T-helper 2 cell treated with Interferon-gamma antibody and Interleukin-4, amounts not matched to agents 5 μg/mL and 100 μg/mL, for 36 hours (primary cell): ENCODE measurements around the gene STAB2.
"Not testable (repeated sequence)": the region's sequence is repeated elsewhere in the genome, so short reads cannot be mapped to it uniquely, and the experiment has no call there.

Experiments used
- DNase-seq: peaks from one replicate; pipeline ENCODE4 v3.0.0; 2021; ENCODE audit warnings: low spot score
- H3K27ac Mint-ChIP-seq: one replicate; pipeline ENCODE4 v1.8.0; 2021; ENCODE audit warnings: mild to moderate bottlenecking, mixed read lengths
- H3K27me3 Mint-ChIP-seq: one replicate; pipeline ENCODE4 v1.8.0; 2021; ENCODE audit warnings: low read depth, mixed read lengths
- H3K36me3 Mint-ChIP-seq: one replicate; pipeline ENCODE4 v1.8.0; 2021; ENCODE audit warnings: low read depth, mixed read lengths
- H3K4me1 Mint-ChIP-seq: one replicate; pipeline ENCODE4 v1.8.0; 2021; ENCODE audit warnings: low read depth, mixed read lengths
- H3K4me3 Mint-ChIP-seq: one replicate; pipeline ENCODE4 v1.8.0; 2022; ENCODE audit warnings: mild to moderate bottlenecking, moderate library complexity, mixed read lengths
- H3K9me3 Mint-ChIP-seq: one replicate; pipeline ENCODE4 v1.8.0; 2021; ENCODE audit warnings: mixed read lengths

The STAB2 gene

DNA sequence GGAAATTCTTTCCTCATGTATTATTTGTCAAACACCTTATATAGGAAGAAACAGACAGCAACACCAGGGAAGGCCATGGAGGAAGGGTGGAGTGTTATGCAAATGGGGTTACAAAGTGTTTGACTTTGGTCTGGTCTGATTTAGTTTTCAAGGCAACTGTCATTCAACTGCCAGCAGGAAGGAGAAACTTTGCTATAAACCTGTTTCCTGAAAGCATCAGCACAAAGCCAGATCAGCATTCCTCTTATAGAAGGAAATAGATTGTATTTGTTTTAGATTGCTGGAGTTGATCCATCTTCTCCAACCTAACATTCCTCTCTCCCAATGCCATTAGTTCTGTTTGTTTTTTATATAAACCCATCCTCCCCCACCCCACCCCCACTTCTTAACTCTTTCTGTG, 65.7 kb downstream of the STAB2 start:
- Mint-ChIP-seq H3K4me3 (no peak overlapping the region), H3K27ac (no peak overlapping the region), H3K36me3 (no peaks in the 10 kb centered on the region), H3K27me3 (peaks cover 4% of the 10 kb centered on the region), H3K9me3 (no peaks in the 10 kb centered on the region), H3K4me1 (no peaks in the 10 kb centered on the region)
- DNase-seq: no peak

DNA sequence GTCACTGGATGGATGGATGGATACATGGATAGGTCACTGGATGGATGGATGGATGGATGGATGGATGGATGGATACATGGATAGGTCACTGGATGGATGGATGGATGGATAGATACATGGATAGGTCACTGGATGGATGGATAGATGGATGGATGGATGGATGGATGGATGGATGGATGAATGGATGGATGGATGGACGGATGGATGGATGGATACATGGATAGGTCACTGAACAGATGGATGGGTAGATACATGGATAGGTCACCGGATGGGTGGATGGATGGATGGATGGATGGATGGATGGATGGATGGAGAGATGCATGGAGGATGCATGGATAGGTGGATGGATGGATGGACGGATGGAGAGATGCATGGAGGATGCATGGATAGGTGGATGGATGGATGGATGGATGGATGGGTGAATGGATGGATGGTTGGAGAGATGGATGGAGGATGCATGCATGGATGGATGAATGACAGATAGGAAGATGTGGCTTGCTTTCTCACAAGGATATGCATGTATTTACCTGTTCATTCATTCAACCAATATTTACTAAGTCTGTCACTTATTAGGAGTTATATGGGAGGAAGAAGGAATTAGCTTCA, 66.6 kb downstream of the STAB2 start:
- H3K9me3 Mint-ChIP-seq, H3K27me3 Mint-ChIP-seq, H3K36me3 Mint-ChIP-seq, H3K4me1 Mint-ChIP-seq, H3K27ac Mint-ChIP-seq, DNase-seq, H3K4me3 Mint-ChIP-seq: not testable (repeated sequence)

DNA sequence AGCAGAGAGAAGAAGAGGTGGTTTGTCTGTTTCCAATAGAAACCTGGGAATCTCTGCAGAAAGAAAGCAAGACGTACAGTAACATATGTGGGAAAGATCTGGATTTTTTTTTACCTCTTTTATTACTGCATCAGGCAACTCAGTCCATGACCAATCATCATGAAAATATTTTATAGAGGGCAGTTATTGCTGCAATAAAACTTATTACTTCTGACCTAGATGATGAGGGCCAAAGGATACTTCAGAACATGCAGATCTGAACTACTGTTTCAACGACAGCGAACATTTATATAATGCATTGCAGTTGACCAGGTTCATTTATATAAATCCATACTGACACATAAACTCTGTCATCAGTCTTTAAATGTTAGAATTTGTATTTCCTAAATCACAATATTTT, 67.7 kb downstream of the STAB2 start:
- peaks cover 7% of the 10 kb centered on the region for H3K27me3 Mint-ChIP-seq
- H3K4me3 Mint-ChIP-seq: no peak overlapping the region
- H3K27ac Mint-ChIP-seq: no peak overlapping the region
- H3K4me1 Mint-ChIP-seq: peaks cover 5% of the 10 kb centered on the region
- no peaks in the 10 kb centered on the region for H3K9me3 Mint-ChIP-seq
- no peaks in the 10 kb centered on the region for H3K36me3 Mint-ChIP-seq
- DNase-seq: no peak

DNA sequence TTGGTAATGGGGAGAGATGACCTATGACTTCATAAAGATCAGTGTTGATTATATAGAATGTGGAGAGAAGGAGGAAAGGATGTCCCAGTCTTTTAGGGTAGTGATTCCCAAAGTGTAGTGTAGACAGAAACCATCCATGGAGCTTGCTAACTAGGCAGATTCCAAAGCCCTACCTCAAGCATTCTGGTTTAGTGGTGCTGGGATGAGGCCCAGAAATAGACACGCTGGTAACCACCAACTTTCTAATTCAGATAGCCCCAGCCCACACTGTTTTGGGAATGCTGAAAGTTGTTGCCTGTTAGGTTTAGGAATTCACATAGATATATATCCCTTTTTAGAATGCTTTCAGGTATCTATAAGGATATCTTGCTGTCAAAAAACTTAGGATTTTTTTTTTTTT, 69.2 kb downstream of the STAB2 start:
- Mint-ChIP-seq H3K36me3 (no peaks in the 10 kb centered on the region), H3K27me3 (peaks cover 9% of the 10 kb centered on the region), H3K9me3 (no peaks in the 10 kb centered on the region), H3K4me3 (no peak overlapping the region), H3K27ac (no peak overlapping the region), H3K4me1 (peaks cover 6% of the 10 kb centered on the region)
- DNase-seq: no peak

DNA sequence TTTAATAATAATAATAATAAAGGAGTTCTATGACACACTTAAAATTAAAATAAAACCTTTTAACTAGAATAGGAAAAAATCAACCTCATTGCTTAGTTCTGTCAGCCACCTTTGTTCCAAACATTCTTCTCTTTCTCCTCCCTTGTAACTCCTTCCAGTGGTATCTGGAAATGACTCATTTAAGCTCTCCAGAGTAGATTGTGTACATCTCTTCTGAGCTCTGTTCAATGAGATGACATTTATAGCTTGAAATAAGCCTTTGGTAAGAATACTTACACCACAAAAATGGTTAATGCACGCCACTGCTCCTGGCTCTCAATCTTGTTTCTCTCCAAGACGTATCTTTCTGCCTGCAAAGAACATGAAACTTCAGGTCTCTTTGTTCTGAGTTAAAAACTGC, 70.3 kb downstream of the STAB2 start:
- Mint-ChIP-seq H3K9me3 (no peaks in the 10 kb centered on the region), H3K36me3 (no peaks in the 10 kb centered on the region), H3K27ac (no peak overlapping the region), H3K4me3 (no peak overlapping the region), H3K27me3 (peaks cover 14% of the 10 kb centered on the region), H3K4me1 (peaks cover 6% of the 10 kb centered on the region)
- no peak for DNase-seq

DNA sequence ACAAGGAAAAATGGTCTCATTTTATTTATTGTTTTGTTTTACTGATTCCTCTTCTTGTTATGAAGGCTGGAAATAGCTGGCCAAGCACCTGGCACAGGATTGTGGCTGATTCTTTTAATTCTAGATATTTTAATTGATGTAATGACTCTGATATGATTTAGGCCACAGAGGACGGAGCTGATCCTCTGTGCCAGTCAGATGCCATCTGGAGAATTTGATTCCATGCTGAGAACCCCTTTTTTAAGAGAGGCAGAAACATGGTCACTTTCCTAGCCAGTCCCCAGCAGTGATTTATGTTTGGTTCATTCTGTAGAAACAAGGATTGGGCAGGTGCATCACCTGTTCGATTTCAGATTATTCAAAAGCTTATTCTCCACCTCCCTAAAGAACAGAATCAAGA, 77.6 kb downstream of the STAB2 start:
- no peaks in the 10 kb centered on the region for H3K36me3 Mint-ChIP-seq
- H3K27ac Mint-ChIP-seq: no peak overlapping the region
- H3K4me1 Mint-ChIP-seq: peaks cover 1% of the 10 kb centered on the region
- peaks cover 15% of the 10 kb centered on the region for H3K27me3 Mint-ChIP-seq
- no peak overlapping the region for H3K4me3 Mint-ChIP-seq
- no peaks in the 10 kb centered on the region for H3K9me3 Mint-ChIP-seq
- no peak for DNase-seq

DNA sequence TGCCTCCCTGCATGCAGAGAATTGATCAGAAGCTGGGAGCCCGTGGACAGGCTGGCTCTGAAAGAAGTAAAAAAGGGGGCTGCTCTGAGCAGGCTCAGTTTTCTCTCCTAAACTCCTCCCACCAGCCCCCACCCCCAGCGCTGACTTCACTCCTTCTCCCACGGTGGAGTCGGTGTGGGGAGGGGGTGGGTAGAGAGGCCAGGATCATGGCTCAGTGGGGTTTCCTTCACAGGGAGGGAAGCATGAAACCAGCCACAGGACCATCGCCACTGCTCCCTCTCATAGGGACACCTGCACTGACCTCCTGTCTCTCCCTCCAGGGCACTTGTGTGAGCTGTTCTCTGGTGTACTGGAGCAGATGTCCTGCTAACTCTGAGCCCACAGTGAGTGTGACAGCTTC, 78.9 kb downstream of the STAB2 start:
- peaks cover 12% of the 10 kb centered on the region for H3K27me3 Mint-ChIP-seq
- H3K27ac Mint-ChIP-seq: no peak overlapping the region
- H3K4me1 Mint-ChIP-seq: no peaks in the 10 kb centered on the region
- no peak overlapping the region for H3K4me3 Mint-ChIP-seq
- DNase-seq: no peak
- no peaks in the 10 kb centered on the region for H3K36me3 Mint-ChIP-seq
- H3K9me3 Mint-ChIP-seq: no peaks in the 10 kb centered on the region

DNA sequence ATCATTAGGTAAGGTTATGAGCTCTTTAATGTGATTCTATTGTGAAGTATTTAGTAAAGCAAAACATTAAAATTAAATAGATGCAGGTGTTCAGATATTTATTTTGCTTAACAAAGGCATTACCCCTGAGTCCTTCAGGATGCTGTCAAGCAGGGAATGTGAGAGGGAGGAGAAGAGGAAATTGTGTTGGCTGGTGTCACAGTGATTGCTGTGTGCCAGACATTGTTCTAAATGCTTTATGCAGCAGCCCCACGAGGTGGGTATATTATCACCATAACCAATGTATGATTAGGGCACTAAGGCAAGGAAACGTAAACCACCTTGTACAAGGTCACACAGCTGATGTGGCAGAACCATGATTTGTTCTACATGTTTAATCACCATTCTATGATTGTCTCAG, 80.1 kb downstream of the STAB2 start:
- H3K9me3 Mint-ChIP-seq: no peaks in the 10 kb centered on the region
- no peak for DNase-seq
- no peaks in the 10 kb centered on the region for H3K36me3 Mint-ChIP-seq
- H3K4me3 Mint-ChIP-seq: no peak overlapping the region
- H3K27me3 Mint-ChIP-seq: peaks cover 6% of the 10 kb centered on the region
- no peak overlapping the region for H3K27ac Mint-ChIP-seq
- H3K4me1 Mint-ChIP-seq: no peaks in the 10 kb centered on the region

DNA sequence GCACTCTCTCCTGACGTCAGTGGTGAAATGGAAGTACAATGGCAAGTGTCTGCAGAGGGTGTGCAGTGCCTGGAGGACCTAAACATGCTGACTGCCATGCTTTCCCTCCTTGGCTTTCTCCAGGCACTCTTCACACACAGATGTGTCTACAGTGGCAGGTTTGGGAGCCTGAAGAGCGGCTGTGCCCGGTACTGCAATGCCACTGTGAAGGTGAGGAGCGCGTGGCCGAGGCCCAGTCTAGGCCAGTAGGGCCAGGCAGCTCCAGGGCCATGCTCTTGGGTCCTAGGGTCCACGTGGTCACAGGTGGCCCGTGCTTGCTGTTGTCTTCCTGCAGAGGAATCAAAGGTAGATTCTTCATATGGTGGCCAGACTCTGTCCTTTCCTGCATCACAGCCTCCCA, 81.4 kb downstream of the STAB2 start:
- Mint-ChIP-seq H3K4me3 (no peak overlapping the region), H3K9me3 (no peaks in the 10 kb centered on the region), H3K27me3 (peaks cover 2% of the 10 kb centered on the region), H3K36me3 (no peaks in the 10 kb centered on the region), H3K27ac (no peak overlapping the region), H3K4me1 (no peaks in the 10 kb centered on the region)
- DNase-seq: no peak

DNA sequence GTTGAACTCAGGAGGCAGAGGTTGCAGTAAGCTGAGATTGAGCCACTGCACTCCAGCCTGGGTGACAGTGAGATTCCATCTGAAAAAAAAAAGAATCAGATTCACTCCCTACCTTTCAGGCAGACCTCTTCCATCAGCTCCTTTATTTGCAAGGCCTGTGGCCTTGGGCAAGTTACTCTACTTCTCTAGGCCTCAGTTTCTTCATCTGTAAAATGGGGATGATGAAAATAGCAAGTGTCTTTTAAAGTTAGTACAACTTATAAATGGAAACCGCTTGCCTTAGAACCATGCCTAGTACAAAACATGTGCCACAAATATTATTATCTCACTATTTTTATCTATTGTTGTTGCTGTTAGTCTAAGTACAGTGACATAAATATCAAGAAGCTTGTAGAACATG, 84.3 kb downstream of the STAB2 start:
- H3K9me3 Mint-ChIP-seq: no peaks in the 10 kb centered on the region
- no peak for DNase-seq
- no peaks in the 10 kb centered on the region for H3K27me3 Mint-ChIP-seq
- H3K36me3 Mint-ChIP-seq: no peaks in the 10 kb centered on the region
- H3K4me3 Mint-ChIP-seq: no peak overlapping the region
- no peaks in the 10 kb centered on the region for H3K4me1 Mint-ChIP-seq
- H3K27ac Mint-ChIP-seq: no peak overlapping the region

DNA sequence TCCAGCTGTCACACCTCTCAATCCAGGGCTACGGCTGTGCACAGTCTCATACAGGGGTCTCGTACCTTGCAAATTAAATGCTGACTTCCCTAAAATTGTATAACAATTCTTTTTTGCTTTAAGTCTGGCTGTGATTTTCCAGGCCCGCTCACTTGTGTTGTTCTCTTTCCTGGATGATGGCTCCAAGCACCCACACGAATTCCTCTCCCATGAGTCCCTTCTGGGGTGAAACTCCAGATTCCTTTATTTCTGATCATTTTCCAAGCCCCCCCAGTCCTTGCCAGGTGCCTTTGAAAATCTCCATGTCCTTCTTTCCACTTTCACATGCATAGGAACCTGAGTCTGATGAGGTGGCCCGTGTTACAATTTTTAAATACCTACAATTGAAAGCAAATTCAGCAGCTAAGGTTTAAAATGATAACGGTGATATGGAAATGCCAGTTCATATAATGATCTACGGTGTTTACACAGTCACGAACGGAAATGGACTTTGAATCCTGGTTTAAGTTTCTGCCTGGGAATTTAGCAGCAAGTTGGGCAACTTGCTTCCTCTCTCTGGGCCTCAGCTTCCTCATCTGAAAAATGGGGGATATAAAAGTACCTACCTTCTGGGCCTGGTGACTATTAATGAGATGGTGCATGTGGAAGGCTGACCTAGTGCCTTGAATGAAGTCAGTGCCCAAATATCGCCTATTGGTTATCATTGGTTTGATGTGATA, 85.5 kb downstream of the STAB2 start:
- Mint-ChIP-seq H3K27me3 (no peaks in the 10 kb centered on the region), H3K4me1 (no peaks in the 10 kb centered on the region), H3K27ac (no peak overlapping the region), H3K4me3 (no peak overlapping the region), H3K36me3 (no peaks in the 10 kb centered on the region), H3K9me3 (no peaks in the 10 kb centered on the region)
- no peak for DNase-seq

DNA sequence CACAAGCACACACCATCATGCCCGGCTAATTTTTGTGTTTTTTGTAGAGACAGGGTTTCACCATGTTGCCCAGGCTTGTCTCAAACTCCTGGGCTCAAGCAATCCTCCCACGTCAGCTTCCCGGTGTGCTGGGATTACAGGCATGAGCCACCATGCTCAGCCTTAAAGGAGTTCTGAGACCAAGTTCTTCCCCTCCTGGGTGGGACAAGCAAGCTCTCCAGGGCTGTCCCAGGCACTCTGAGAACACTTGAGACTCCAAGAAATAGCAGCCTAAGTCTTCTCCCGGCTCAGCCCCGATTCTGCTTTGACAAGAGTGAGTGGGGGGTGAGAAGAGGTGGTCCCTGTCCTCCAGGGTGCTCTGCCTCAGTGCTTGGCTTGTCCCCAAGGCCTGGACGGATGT, 86.4 kb downstream of the STAB2 start:
- no peaks in the 10 kb centered on the region for H3K4me1 Mint-ChIP-seq
- H3K27ac Mint-ChIP-seq: no peak overlapping the region
- DNase-seq: no peak
- no peaks in the 10 kb centered on the region for H3K27me3 Mint-ChIP-seq
- H3K4me3 Mint-ChIP-seq: no peak overlapping the region
- H3K36me3 Mint-ChIP-seq: no peaks in the 10 kb centered on the region
- H3K9me3 Mint-ChIP-seq: no peaks in the 10 kb centered on the region

DNA sequence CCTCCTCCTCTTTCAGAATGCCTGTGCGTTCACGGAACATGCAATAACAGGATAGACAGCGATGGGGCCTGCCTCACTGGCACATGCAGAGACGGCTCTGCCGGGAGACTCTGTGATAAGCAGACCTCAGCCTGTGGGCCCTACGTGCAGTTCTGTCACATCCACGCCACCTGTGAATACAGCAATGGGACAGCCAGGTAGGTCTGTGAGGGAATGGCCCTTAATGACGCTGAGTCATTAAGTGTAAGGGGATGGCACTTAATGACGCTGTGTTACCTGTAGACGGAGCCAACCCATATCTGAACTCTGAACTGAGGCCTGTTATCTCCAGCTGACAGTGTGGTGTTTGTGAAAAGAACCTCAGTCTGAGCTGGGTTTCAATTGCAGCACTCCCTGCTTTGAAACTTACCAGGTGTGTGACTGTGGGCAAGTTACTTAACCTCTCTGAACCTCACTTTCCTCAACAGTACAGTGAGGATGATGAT, 86.9 kb downstream of the STAB2 start:
- no peaks in the 10 kb centered on the region for H3K9me3 Mint-ChIP-seq
- no peak for DNase-seq
- H3K4me1 Mint-ChIP-seq: no peaks in the 10 kb centered on the region
- no peaks in the 10 kb centered on the region for H3K27me3 Mint-ChIP-seq
- no peak overlapping the region for H3K27ac Mint-ChIP-seq
- H3K36me3 Mint-ChIP-seq: no peaks in the 10 kb centered on the region
- H3K4me3 Mint-ChIP-seq: no peak overlapping the region

DNA sequence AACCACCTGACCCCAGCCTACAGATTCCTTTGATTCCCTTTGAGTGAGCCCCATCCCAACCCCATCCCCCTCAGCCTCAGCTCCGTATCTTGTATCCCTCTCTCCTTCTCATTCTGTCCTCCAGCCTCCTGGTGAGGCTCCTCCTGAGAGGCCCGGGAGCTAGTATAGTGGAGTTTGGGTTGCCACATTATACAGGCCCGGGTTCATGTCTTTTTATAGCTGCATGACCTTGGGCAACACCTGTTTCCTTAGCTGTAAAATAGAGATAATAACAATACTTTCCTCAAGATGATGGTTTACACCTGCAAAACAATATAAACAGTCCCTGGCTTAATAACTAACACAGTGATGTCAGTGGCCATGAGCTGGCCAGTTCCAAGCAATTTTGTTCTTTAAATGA, 89.8 kb downstream of the STAB2 start:
- H3K27ac Mint-ChIP-seq: no peak overlapping the region
- H3K4me1 Mint-ChIP-seq: peaks cover 1% of the 10 kb centered on the region
- H3K36me3 Mint-ChIP-seq: no peaks in the 10 kb centered on the region
- no peak overlapping the region for H3K4me3 Mint-ChIP-seq
- no peaks in the 10 kb centered on the region for H3K27me3 Mint-ChIP-seq
- no peaks in the 10 kb centered on the region for H3K9me3 Mint-ChIP-seq
- no peak for DNase-seq

DNA sequence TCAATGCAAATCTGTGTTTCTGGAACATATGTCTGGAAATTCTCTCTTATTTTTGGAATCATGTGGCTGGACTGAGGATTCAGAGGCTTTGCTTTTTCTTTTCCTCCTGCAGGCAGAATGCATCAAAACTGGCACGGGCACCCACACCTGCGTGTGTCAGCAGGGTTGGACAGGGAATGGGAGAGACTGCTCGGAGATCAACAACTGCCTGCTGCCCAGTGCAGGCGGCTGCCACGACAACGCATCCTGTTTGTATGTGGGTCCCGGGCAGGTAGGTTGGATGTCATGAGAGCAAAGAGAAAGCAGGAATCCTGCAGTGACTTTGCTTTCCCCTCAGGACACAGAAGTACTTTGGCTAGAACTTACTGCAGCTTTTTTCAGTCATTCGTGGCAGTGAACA, 90.3 kb downstream of the STAB2 start:
- Mint-ChIP-seq H3K27me3 (no peaks in the 10 kb centered on the region), H3K4me3 (no peak overlapping the region), H3K9me3 (no peaks in the 10 kb centered on the region), H3K36me3 (no peaks in the 10 kb centered on the region), H3K4me1 (peaks cover 1% of the 10 kb centered on the region), H3K27ac (no peak overlapping the region)
- no peak for DNase-seq
